HG02943 (cell line): ENCODE results near the gene PLD6.

Experiments used
- ATAC-seq: cut with Tn5 transposase; IDR thresholded peaks from one replicate; pipeline ENCODE4 v1.9.1; 2021; ENCODE audit warnings: mild to moderate bottlenecking, low read depth, moderate library complexity; ENCODE audit not compliant: unreplicated experiment

Gene PLD6

GRCh38 chr17:17180141-17180603, 26.0 kb downstream of the PLD6 start:
- no peak for ATAC-seq

GRCh38 chr17:17179371-17179827, 26.7 kb downstream of the PLD6 start:
- ATAC-seq: no peak

DNA sequence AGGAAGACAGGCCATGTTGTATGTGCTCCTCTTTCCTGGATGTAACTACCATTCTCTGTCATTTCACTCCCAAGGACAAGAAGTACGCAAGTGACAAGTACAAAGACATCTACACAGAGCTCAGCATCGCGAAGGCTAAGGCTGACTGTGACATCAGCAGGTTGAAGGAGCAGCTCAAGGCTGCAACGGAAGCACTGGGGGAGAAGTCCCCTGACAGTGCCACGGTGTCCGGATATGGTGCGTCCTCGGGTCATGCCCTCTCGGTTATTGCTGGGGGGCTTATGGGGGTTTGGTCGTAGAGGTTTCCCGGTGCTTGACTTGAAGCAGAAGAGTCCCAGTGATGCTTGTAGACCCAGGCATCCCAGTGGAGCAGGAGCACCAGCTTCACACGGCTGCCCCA, 29.0 kb downstream of the PLD6 start:
- no peak for ATAC-seq

- ATAC-seq: no peak
These were observed 29.8 kb downstream of the PLD6 start for GRCh38 chr17:17176341-17176740.

DNA sequence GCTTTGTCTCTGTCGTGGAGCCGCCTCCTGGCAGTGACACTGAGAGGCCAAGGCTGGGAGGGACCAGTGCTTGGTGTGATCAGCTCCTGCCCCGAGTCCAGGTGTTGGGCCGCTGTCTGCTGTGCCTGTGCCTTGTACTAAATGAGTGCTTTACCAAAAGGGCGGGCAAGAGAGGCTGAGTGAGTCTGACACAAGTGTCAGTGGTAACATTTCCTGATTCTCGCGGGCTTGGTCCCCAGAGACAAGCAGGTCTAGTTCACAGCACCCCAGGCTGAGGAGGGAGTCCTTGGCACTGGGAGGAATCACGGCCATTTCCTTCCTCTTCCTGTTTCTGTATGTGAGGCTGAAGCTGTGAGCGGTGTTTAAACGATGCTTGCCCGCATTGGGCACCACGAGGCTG, 30.2 kb downstream of the PLD6 start:
- no peak for ATAC-seq

DNA sequence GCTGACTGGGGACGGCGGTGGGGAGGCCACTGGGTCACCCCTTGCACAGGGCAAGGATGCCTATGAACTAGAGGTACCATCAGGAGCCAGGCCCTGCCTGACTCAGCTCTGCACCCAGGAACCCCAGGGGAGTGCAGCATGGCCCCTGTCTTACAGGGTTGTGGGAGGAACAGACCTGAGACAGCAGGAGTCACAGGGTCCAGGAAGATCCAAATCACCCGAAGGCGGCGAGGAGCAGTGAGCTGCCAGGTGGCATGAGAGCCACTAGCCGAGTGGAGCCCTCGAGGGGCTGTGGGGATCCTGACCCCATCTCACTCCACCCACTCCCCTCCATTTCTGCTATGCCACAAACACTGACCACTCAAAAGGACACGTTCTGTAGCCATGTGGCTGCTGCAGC, 30.8 kb downstream of the PLD6 start:
- no peak for ATAC-seq

- ATAC-seq: no peak
These were observed 32.2 kb downstream of the PLD6 start for GRCh38 chr17:17173921-17174320.

GRCh38 chr17:17172990-17173389, 33.1 kb downstream of the PLD6 start:
- ATAC-seq: no peak

DNA sequence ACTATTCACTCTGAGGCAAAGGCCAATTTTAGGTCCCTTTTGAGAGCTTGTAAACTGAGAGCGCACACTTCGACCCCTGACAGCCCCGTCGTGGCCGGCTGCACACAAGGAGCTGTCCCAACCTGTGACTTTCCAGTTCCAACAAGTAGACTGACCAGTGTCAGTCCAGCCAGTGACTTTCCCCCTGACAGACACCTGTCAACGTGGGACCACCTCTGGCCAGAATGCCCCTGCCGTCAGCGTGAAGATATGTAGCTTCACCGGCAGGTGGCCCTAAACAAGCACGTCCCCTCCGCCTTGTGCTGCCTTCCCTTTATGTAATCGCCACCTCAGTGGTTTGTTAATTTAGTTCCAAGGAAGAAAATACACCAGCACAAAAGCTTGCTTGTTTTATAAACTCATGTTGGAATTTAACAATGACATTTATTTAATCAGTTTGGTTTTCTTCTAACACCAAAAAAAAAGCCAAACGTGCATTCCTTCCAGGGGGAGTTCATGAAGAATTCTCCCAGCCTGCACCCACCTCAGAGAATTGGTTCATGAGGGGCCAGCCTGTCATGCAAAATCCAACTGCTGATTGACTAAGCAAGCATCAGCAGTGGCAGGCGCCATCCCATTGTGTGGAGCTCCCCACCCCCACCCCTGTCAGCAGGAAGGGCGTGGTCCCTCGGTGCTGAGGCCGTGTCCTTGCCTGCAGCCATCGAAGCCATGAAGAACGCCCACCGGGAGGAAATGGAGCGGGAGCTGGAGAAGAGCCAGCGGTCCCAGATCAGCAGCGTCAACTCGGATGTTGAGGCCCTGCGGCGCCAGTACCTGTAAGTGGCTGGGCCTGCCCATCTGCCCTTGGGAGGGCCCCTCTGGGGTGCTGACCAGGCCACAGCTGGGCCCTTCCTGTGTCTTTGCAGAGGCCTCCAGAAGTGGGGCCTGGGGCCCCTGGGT, 33.9 kb downstream of the PLD6 start:
- no peak for ATAC-seq

GRCh38 chr17:17171186-17171585, 34.9 kb downstream of the PLD6 start:
- no peak for ATAC-seq

DNA sequence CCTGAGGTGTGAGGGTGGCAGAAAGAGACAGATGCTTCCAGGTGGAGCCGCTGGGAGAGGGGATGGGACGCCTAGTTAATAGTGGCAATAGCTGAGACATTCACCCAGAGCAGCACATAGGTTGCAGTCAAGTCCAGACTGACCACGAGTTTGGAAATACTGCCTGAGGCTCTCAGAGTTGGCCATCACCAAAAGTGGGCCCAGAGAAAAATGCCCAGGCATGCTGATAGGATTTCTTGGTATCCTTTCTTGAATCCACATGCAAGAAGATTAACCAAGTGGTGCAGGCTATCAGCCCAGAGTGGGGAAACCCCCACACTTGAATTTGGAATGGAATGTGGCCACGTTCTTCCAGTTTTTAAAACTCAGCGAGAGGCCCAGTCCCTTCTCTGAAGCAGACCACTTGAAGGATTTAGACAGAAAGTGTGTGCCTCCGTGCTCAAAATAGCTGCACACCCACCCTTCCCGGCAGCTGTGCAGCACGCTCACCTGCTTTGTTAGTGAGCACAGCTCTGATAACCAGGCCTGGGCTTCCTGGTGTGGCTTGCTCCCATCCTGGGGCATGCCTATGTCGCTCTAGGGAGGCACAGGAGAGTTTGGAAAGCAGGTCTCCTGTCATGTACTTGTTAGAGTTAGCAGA, 35.7 kb downstream of the PLD6 start:
- ATAC-seq: no peak

DNA sequence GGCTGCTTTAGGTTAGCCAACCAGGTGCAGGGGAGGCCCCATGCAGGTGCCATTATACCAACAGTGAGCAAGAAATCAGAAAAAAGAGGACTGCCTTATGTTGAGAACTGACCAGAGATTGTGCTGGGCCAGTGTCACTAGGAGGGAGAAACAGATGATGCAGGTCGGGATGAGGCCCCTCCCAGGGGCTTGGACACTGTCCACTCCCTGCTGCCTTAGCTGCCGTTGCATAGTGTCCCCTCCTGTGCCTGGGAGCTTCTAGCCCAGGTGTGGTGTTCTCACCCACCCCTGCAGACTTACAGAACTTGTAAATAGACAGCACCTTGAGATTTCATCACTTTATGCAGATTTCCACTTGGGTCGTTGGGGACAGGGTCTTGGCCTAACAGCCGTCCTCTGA, 36.7 kb downstream of the PLD6 start:
- ATAC-seq: no peak

DNA sequence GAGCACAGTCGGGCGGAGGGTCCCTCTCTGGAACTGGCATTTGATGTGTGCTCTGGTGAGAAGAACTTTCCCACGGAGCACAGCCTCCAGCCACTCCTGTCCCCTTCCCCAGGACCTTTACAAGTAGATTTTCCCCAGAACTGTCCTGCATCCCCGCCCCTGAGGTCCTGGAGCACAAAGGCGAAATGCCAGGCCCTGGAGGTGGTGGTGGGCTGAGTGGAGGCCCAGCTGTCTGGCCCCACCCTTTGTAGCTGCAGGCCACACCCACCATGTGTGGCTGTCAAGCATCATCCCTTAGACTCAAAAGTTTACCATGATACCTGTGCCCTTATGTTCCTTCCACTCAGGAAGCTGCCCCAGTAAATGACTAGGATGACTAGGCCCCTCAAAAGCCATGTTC, 37.7 kb downstream of the PLD6 start:
- no peak for ATAC-seq

- no peak for ATAC-seq
These were observed 38.1 kb downstream of the PLD6 start for GRCh38 chr17:17167986-17168385.

GRCh38 chr17:17167356-17167755, 38.8 kb downstream of the PLD6 start:
- ATAC-seq: no peak

- ATAC-seq: no peak
These were observed 39.7 kb downstream of the PLD6 start for GRCh38 chr17:17166446-17166845.

GRCh38 chr17:17165666-17166308, 40.3 kb downstream of the PLD6 start:
- ATAC-seq: no peak

DNA sequence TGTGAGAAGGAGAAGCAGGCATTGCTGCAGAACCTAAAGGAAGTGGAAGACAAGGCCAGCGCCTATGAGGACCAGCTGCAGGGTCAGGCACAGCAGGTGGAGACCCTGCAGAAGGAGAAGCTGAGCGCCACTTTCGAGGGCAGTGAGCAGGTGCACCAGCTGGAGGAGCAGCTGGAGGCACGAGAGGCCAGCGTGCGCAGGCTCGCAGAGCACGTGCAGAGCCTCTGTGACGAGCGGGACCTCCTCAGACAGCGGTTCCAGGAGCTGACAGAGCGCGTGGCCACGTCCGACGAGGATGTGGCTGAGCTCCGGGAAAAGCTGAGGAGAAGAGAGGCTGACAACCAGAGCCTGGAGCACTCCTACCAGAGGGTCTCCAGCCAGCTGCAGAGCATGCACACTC, 41.5 kb downstream of the PLD6 start:
- ATAC-seq: no peak

GRCh38 chr17:17164156-17164555, 42.0 kb downstream of the PLD6 start:
- ATAC-seq: no peak

DNA sequence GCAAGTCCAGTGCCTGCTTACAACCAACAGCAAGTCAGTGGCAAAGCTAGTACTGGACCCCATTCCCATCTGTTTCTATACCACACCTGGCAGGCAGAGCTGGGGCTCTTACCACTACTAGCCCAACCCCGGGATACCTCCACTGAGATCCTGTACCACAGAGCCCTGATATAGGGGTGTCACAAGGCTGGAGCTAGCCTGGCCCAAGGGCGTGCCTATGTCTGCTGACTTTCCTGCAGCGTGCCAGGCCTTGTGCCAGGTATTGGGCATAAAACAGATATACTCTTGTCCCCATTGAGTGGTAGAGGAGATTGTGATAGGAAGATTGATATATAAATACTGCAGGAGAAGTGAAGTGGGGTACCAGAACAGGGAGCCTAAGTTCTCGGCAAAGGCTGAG, 44.4 kb downstream of the PLD6 start:
- ATAC-seq: no peak

DNA sequence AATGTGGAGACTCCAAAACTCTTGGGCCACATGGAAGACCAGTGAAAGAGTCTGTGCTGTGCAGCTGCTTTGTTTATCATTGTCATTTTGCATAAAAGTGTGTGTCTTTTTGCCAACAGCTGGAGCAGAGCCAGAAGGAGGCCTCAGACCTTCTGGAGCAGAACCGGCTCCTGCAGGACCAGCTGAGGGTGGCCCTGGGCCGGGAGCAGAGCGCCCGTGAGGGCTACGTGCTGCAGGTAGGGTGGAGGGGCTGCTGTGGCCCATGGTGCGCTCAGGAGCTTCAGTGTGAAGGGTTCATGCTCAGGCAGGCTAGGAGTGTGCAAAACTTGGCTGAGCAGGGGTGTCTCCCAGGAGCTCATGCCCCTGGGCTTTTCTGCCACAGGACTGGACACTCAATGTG, 45.0 kb downstream of the PLD6 start:
- no peak for ATAC-seq
